RKO (cell line): ENCODE measurements around the gene DNAJB6.
A peak's percentile ranks its signal among the peaks of the same experiment; 100 is the strongest.

ENCODE experiments used
- DNase-seq: peaks from one replicate; pipeline ENCODE4 v3.0.0-alpha.2; 2016; ENCODE audit warnings: low spot score

DNAJB6 gene

DNA sequence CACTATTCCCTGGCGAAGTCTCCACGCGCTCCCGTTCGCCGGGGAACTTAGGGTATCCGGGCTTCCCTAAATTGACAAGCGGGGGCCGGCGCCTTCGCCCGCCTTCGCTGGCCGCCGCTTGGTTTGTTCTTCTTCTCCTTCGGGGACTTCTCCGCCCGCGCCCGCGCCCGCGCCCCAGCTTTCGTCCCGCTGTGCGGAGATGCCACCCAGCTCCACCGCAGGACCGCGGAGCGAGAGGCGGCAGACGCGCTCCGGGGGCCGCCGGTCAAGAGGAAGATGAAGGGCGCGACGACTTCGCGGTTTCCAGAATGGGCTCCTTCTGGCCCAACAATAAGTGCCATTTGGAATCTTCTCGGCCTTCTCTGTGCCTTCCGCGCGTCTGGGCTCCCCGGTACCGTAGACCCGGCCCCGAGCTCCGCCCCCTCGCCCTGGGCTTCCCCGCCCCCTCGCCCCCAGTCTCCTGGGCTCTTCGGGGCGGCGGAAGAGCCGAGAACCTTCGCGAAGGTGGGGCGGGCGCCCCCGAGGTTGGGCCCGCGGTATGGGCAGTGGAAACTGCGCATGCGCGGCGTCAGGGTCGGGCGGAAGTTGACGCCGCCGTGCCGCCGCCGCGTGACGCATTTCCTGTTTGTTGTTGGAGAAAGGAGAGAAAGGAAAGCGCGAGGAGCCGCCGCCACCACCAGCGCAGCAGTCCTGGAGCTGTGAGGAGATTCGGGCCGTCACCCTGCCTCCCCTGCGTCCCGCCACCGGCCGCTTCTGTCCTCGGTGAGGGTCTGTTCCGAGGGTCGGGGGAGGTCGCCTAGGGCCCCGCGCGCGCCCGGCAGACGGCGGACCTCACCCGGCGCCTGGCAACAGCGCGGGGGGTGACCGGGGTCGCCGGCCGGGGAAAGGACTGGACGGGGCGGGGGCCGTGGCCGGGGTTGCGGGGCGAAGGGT, at the start of gene DNAJB6:
Gene DNAJB6, plus strand, starts transcription at position 622 of the 933 bp plus-strand sequence. CDS start 21,569 bp downstream, outside the sequence.
- DNase-seq, result peak; percentile 95

DNA sequence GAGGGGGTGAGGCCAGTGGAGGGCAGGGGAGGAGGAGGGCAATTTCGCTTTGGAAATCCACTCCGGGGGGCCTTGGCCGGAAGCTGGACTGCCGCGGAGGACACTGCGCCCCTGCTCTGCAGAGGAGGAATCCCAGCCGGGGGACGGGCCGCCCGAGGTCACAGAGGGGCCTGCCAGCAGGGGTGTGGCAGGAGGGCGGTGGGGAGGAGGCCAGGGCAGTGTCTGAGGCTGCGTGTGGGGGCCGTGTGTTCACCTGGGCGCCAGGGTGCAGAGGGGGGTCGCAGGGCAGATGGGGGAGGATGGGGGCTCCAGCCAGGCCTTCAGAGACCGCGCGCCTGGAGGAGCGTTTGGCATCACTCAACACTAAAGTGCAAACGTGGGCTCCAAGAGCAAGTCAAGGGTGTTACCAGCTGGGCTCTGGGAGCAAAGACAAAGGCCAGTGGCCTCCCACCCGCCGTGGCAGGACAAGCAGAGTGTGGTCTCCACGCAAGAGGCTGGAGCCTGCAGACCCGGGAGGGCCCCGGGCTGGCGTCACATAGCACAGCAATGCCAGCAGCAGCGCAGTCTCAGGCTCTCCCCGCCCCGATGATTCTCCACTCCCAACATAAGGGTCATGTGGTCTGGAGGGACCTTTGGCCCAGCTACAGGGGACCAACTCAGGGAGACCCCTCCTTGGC, 45.3 kb upstream of the DNAJB6 start:
- no peak for DNase-seq

GRCh38 chr7:157292258-157292657, 44.5 kb upstream of the DNAJB6 start:
- no peak for DNase-seq

- no peak for DNase-seq
Measured at GRCh38 chr7:157292770-157293412, 43.9 kb upstream of the DNAJB6 start.

DNA sequence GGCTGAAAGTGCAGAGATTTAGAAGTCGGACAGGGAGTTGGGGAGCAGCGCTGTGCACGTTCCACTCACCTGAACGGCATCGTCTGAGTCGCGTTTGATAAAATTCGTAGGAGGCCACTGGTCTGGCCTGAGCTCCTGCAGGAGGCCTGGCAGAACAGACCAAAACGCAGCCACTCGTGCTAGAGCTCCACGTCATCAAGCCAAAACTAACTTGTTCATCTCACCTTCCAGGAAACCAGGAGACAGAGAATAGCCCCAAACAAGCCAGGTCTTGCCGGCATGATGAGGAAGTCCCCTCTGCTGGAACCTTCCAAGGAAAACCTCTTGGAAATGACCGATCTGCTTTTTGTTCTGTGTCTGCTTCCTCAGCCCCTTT, 43.4 kb upstream of the DNAJB6 start:
- no peak for DNase-seq

DNA sequence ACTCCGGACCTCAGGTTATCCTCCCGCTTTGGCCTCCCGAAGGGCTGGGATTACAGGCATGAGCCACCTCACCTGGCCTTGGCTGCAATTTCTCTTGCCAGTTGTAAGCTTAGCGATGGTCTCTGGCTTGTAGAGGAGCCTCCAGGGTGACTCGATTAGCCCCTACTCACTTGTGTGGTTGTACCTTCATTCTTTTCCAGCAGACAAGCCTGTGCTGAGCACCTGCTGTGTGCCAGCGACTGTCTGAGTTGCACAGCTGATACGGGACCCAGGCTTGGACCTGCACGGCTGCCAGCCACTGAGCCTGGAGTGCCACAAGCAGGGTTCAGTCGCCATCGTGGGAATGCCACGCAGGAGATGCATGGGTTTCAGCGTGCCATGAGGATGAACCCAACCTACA, 42.0 kb upstream of the DNAJB6 start:
- no peak for DNase-seq

GRCh38 chr7:157295338-157295737, 41.5 kb upstream of the DNAJB6 start:
- no peak for DNase-seq

GRCh38 chr7:157297185-157297584, 39.6 kb upstream of the DNAJB6 start:
- DNase-seq, result no peak

GRCh38 chr7:157299317-157299612, 37.5 kb upstream of the DNAJB6 start:
- no peak for DNase-seq

GRCh38 chr7:157299613-157300368, 37.0 kb upstream of the DNAJB6 start:
- DNase-seq, result no peak

GRCh38 chr7:157300369-157300825, 36.4 kb upstream of the DNAJB6 start:
- no peak for DNase-seq

DNA sequence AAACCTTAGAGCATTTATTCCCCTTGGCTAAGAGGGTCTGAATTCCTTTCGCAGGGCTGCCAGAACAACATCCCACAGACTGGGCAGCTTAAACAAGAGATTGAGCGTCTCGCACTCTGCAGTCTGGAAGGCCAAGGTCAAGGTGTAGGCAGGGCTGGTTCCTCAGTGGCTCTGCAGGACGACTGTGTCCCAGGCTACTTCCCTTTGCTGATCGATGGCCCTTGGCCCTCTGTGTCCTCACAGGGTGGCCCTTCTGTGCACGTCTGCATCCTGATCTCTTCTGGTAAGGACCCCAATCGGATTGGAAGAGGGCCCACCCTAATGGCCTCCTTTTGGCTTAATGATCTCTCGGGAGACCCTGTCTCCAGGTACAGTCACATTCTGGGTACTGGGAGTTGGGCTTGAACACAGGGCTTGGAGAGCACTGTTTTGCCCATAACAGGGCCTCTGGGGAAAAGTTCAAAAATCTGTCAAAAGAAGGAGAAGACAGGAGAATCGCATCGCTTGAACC, 35.1 kb upstream of the DNAJB6 start:
- no peak for DNase-seq

DNA sequence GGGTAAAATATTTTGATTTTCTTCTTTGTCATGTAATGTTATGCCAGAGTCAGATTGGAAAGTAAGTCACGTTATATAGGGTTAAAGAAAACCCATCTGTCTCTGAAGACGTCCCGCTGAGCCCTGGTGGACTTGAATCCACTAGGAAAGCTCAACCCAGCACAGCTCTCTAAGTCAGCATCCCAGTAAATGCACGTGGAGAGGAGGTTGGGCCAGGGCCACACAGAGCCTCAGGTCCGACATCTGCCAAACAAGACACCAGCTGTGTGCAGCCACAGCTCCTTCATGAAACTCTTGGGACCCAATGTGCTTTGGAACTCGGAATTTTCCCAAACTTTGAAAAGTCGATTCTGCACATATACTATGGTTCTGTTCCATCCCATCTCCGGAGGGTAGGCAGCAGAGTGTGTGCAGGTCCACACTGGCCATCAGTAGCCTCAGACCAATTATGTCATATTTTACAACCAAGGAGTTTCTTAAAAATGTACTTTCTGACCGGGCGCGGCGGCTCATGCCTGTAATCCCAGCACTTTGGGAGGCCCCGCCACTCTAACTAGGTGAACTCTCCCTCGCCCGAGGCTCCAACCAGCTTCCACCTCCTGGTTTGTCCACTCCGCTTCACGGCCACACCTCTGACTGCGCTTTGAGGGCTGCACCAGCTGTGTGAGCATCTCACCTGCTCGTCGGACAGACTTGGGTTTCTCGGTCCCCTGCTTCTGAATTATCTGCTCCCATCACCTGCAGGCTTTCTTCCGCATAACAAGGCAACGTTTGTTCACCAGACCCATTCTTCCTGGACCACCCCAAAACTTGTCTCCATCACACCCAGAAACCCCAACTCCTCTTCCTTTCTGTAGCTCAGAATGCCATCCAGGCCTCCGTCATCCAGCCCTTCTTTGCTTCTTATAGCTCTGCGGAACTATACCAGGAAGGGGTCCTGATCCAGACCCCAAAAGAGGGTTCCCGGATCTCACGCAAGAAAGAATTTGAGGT, 29.7 kb upstream of the DNAJB6 start:
- no peak for DNase-seq

DNA sequence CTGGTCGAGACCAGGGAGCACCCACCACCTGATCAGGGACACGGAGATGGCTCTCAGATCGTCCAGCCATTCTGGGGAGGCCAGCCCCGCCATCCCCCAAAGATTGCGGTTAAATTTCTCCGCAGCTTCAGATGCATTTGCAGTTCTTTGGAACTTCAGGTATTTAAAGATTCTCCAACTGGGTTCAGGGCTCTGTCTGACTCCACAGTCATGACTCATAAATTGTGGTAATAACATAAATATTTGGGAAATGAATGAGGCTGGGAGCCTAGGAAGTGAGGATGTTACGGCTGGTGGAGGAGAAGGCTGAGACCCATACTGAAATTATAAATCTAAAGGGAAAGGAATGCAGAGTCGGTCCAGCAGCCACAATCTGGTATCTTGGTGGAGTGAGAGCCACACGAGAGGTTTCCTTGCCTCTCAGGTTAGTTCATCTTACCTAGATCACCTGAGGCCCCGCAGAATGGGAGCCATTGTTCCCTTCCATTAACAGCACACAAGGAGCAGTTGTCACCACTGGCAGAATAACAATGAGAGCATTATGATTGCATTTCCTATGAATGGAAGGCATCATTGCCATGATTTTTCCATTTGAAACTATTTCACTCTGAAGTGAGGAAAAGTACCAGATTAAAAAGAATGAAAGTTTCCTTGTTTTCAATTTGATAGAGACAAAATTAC, 26.7 kb upstream of the DNAJB6 start:
- DNase-seq, result peak; percentile 90

DNA sequence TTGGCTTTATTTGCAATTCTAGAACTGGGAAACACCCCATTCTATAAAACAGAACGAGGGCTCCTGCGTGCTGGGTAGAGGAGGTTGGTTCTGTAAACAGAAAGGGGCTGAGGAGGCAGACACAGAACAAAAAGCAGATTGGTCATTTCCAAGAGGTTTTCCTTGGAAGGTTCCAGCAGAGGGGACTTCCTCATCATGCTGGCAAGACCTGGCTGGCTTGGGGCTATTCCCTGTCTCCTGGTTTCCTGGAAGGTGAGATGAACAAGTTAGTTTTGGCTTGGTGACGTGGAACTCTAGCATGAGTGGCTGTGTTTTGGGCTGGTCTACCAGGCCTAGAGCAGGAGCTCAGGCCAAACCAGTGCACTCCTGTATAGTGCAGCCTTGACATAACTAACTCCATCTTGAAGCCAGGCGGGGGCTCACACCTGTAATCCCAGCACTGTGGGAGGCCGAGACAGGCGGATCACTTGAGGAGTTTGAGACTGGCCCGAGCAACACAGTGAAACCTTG, 26.1 kb upstream of the DNAJB6 start:
- DNase-seq, result no peak

GRCh38 chr7:157312941-157313340, 23.9 kb upstream of the DNAJB6 start:
- no peak for DNase-seq

GRCh38 chr7:157313645-157314044, 23.2 kb upstream of the DNAJB6 start:
- no peak for DNase-seq

- peak; percentile 79 for DNase-seq
Measured at GRCh38 chr7:157318015-157318706, 18.6 kb upstream of the DNAJB6 start.

- no peak for DNase-seq
Measured at GRCh38 chr7:157320608-157320980, 16.2 kb upstream of the DNAJB6 start.
